NCI-H524 treated with DMSO at 0.1 percent for 48 hours (cell line): ENCODE results near the gene DDX52.
A peak's percentile ranks its signal among the peaks of the same experiment; 100 is the strongest.
"Not testable (repeated sequence)": the region's sequence is repeated elsewhere in the genome, so short reads cannot be mapped to it uniquely, and the experiment has no call there.

Experiments
- DNase-seq: peaks from one replicate; lab custom pipeline; 2025; lab: John Stamatoyannopoulos, UW

DDX52 gene

GRCh38 chr17:37651849-37652248 lies 8.6 kb upstream of the DDX52 start:
- DNase-seq = no peak

- DNase-seq = no peak
Observed at GRCh38 chr17:37650419-37651003, 7.3 kb upstream of the DDX52 start.

- DNase-seq = no peak
Observed at GRCh38 chr17:37648555-37648954, 5.3 kb upstream of the DDX52 start.

- DNase-seq = no peak
Observed at GRCh38 chr17:37647856-37648255, 4.6 kb upstream of the DDX52 start.

- no peak for DNase-seq
Observed at GRCh38 chr17:37643869-37644268, 623 bp upstream of the DDX52 start.

GRCh38 chr17:37642681-37643080 lies 565 bp downstream of the DDX52 start:
- DNase-seq = no peak

GRCh38 chr17:37640015-37640414 lies 3.2 kb downstream of the DDX52 start:
- DNase-seq = no peak

GRCh38 chr17:37637956-37638355 lies 5.3 kb downstream of the DDX52 start:
- no peak for DNase-seq

GRCh38 chr17:37616430-37616829 lies 26.8 kb downstream of the DDX52 start:
- DNase-seq = not testable (repeated sequence)

GRCh38 chr17:37614823-37615222 lies 28.4 kb downstream of the DDX52 start:
- no peak for DNase-seq

GRCh38 chr17:37614391-37614790 lies 28.9 kb downstream of the DDX52 start:
- no peak for DNase-seq

GRCh38 chr17:37610971-37611370 lies 32.3 kb downstream of the DDX52 start:
- DNase-seq = no peak

- not testable (repeated sequence) for DNase-seq
Observed at GRCh38 chr17:37610041-37610420, 33.2 kb downstream of the DDX52 start.

- DNase-seq = peak; percentile 89
Observed at GRCh38 chr17:37609170-37610040, 33.8 kb downstream of the DDX52 start, which contains the start of gene SYNRG. SYNRG (minus strand) TSS chr17:37609418; CDS start chr17:37609355, 63 bp downstream.

GRCh38 chr17:37608351-37609169 lies 34.7 kb downstream of the DDX52 start:
- DNase-seq = no peak

- DNase-seq = no peak
Observed at GRCh38 chr17:37607637-37608331, 35.5 kb downstream of the DDX52 start.

- DNase-seq = no peak
Observed at GRCh38 chr17:37605813-37606505, 37.3 kb downstream of the DDX52 start.

- DNase-seq = no peak
Observed at GRCh38 chr17:37605081-37605480, 38.2 kb downstream of the DDX52 start.

GRCh38 chr17:37604556-37604955 lies 38.7 kb downstream of the DDX52 start:
- DNase-seq = no peak

- DNase-seq = no peak
Observed at GRCh38 chr17:37598145-37598544, 45.1 kb downstream of the DDX52 start.

- DNase-seq = no peak
Observed at GRCh38 chr17:37592291-37592690, 51.0 kb downstream of the DDX52 start.
